ENCODE measurements around the gene PALB2. TPM values are rescaled to one million over a fixed set of nuclear protein-coding genes. Genes with fewer than 3 reads are reported as not detected.

PALB2 gene
- total and polyA plus RNA-seq, 2 of the 13 experiments (the other 11 are each of a cell fraction or from before 2014, with no cell fraction given) = 12.1 to 40.9 TPM

GRCh38 chr16:23678430-23679273 is 37.5 kb upstream of the PALB2 start, which contains the start of gene PLK1 (continued):
- TF ChIP-seq ZBTB33 (CRISPR knock-in tag; IDR thresholded peaks at IDR 0.05) = peak; percentile 33; the same call in 1 of the 2 replicates
- TF ChIP-seq DBP (CRISPR knock-in tag; IDR thresholded peaks at IDR 0.05; ENCODE audit: not compliant biosample characterization) = no peak
- TF ChIP-seq PITX1 (CRISPR knock-in tag; IDR thresholded peaks at IDR 0.05) = peak; percentile 66; the same call in 1 of the 2 replicates
- TF ChIP-seq POGZ (CRISPR knock-in tag; IDR thresholded peaks at IDR 0.05) = peak; percentile 99
- peak; percentile 99 for TF ChIP-seq JDP2 (CRISPR knock-in tag; IDR thresholded peaks at IDR 0.05; ENCODE audit: borderline replicate concordance)
- TF ChIP-seq ZNF530 (CRISPR knock-in tag; IDR thresholded peaks at IDR 0.05; ENCODE audit: low read depth) = 0 out of 2 replicates have a peak, but pooled peaks have one; percentile 32
- TF ChIP-seq ZMYM3 (CRISPR knock-in tag; IDR thresholded peaks at IDR 0.05) = no peak; the same call in 1 of the 2 replicates
- TF ChIP-seq CENPX (CRISPR knock-in tag; IDR thresholded peaks at IDR 0.05) = no peak
- TF ChIP-seq ZNF207 (IDR thresholded peaks at IDR 0.05; ENCODE audit: borderline replicate concordance) = no peak
- TF ChIP-seq STAT5B (CRISPR knock-in tag; IDR thresholded peaks at IDR 0.05) = 0 out of 2 replicates have a peak, but pooled peaks have one; percentile 71
- TF ChIP-seq CENPT (CRISPR knock-in tag; IDR thresholded peaks at IDR 0.05; ENCODE audit: low read depth) = peak; percentile 100
- TF ChIP-seq ZNF878 (CRISPR knock-in tag; IDR thresholded peaks at IDR 0.05) = peak; percentile 100
- peak; percentile 75 for TF ChIP-seq SUZ12 (IDR thresholded peaks at IDR 0.05; ENCODE audit: low read depth, low read length)
- no peak for TF ChIP-seq EHMT2 (IDR thresholded peaks at IDR 0.05; ENCODE audit: borderline replicate concordance, low read depth, low read length)
- TF ChIP-seq ZSCAN31 (CRISPR knock-in tag; IDR thresholded peaks at IDR 0.05; ENCODE audit: low read depth) = peak; percentile 80; the same call in 1 of the 2 replicates
- TF ChIP-seq ZNF44 (CRISPR knock-in tag; IDR thresholded peaks at IDR 0.05) = no peak
- peak; percentile 76 for TF ChIP-seq CBFB (CRISPR knock-in tag; IDR thresholded peaks at IDR 0.05)
- peak; percentile 50; the same call in 1 of the 2 replicates for TF ChIP-seq NFATC3 (CRISPR knock-in tag; IDR thresholded peaks at IDR 0.05)
- no peak for TF ChIP-seq XBP1 (CRISPR knock-in tag; IDR thresholded peaks at IDR 0.05)
- TF ChIP-seq SSRP1 (CRISPR knock-in tag; IDR thresholded peaks at IDR 0.05) = peak; percentile 70; the same call in 1 of the 2 replicates
- peak; percentile 97 for TF ChIP-seq NFYC (CRISPR knock-in tag; IDR thresholded peaks at IDR 0.05)
- peak; percentile 64; the same call in 1 of the 2 replicates for TF ChIP-seq TFE3 (CRISPR knock-in tag; IDR thresholded peaks at IDR 0.05)
- TF ChIP-seq ZFP41 (CRISPR knock-in tag; IDR thresholded peaks at IDR 0.05; ENCODE audit: borderline replicate concordance) = 0 out of 2 replicates have a peak, but pooled peaks have one; percentile 37
- no peak for TF ChIP-seq ZNF549 (CRISPR knock-in tag; IDR thresholded peaks at IDR 0.05)
- no peak for TF ChIP-seq ZNF12 (CRISPR knock-in tag; IDR thresholded peaks at IDR 0.05)

All from HepG2 (cell line).